AG10803 (cell line): Measurements from ENCODE around the gene CNFN.
A peak's percentile ranks its signal among the peaks of the same experiment; 100 is the strongest.

Source experiments
- DNase-seq: peaks from one replicate; pipeline ENCODE4 v3.0.0; 2010; ENCODE audit warnings: low read depth
- H3K4me3 ChIP-seq: 2 replicates; pipeline ENCODE4 v1.5.1; 2011; ENCODE audit warnings: mild to moderate bottlenecking, low read length, control low read depth
- TF ChIP-seq, protein P1 (sequence below): conservative IDR thresholded peaks from 2 replicates; pipeline ENCODE4 v1.5.1; 2011; ENCODE audit warnings: mild to moderate bottlenecking, low read length, control low read depth, inconsistent platforms

Gene CNFN

DNA sequence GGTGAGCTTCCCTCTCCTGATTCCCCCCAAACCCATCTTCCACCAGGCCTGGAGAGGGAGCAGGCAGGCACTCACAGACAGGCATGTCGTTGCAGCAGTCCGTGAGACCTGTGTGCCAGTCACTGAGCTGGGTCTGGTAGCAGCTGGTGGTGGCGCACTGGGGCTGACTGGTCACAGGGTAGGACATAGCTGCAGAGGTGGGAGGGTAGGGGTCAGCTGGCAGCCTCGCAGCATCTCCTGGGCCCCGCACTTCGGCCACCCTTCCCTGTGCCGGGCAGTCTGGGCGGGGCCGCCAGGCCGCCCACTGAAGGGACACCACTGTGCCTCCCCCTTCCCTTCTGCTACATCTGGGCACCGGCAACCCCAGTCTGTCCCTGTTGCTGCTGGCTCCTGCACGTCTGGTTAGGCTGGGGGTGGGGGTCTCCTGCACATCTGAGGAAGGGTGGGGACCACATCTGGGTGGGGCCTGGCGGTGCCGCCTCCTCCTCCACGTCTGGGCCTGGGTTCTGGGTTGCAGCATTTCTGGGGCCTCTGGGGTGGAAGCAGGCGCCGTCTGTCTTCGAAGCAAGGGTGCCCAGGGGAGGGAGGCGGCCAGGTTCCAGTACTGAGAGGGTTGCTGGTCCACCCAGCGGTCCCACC, 1.1 kb downstream of the CNFN start:
- no peak for DNase-seq

DNA sequence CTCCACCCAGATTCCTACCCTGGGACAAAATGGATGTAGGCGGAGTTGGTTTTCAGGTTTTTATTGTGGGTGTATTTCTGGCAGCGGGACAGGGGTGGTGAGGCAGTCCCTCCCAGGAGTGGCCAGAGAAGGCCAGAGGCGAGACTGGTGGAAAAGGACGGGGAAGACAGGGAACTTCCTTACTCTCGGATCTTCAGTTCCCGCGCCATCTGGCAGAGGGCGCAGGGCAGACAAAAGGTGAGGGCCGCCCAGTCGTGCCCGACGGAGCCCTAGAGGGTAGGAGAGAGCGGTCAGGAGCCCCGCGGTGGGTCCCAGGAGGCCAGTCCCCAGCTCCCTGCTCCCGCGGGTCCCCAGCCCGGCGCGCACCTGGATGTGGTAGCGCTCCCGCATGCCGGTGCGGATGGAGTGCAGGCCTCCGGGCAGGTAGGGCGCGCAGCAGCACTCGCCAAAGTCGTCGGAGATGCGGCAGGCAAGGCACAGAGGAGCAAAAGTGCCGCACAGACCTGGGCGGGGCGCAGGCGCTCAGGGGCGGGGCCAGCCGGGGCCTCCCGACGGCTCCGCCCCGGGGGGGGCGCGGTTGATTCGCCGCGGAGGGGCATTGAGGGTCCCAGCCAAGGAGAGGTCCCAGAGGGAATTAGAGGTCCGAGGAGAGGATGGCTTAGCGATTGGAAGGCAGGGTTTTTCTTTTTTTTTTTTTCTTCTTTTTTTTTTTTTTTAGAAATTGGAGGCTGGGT, 3.0 kb downstream of the CNFN start:
- peak; percentile 40 for DNase-seq
- H3K4me3 ChIP-seq = peak overlapping the region; percentile 47
- TF ChIP-seq, protein P1, sequence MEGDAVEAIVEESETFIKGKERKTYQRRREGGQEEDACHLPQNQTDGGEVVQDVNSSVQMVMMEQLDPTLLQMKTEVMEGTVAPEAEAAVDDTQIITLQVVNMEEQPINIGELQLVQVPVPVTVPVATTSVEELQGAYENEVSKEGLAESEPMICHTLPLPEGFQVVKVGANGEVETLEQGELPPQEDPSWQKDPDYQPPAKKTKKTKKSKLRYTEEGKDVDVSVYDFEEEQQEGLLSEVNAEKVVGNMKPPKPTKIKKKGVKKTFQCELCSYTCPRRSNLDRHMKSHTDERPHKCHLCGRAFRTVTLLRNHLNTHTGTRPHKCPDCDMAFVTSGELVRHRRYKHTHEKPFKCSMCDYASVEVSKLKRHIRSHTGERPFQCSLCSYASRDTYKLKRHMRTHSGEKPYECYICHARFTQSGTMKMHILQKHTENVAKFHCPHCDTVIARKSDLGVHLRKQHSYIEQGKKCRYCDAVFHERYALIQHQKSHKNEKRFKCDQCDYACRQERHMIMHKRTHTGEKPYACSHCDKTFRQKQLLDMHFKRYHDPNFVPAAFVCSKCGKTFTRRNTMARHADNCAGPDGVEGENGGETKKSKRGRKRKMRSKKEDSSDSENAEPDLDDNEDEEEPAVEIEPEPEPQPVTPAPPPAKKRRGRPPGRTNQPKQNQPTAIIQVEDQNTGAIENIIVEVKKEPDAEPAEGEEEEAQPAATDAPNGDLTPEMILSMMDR = peak; percentile 47

More for the DNA sequence above, 1.1 kb downstream of the CNFN start:
- TF ChIP-seq, protein P1 = no peak
- H3K4me3 ChIP-seq = no peak overlapping the region

DNA sequence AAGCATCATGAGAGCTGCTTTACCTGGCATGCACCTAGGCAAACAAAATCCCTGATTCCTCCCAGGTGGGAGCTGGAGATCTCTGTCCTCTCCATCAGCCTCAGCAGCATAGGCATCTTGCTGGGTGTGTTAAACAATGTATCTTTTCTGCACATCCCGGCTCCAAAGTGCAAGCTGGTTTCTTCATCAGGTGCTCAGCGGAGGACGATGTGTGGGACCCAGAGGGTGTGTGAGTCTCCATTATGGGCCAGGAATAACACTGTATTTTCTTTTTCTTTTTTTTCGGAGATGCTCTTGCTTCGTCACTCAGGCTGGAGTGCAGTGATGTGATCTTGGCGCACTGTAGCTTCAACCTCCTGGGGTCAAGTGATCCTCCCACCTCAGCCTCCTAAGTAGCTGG, 9.9 kb downstream of the CNFN start:
- TF ChIP-seq, protein P1 = no peak
- no peak for DNase-seq

DNA sequence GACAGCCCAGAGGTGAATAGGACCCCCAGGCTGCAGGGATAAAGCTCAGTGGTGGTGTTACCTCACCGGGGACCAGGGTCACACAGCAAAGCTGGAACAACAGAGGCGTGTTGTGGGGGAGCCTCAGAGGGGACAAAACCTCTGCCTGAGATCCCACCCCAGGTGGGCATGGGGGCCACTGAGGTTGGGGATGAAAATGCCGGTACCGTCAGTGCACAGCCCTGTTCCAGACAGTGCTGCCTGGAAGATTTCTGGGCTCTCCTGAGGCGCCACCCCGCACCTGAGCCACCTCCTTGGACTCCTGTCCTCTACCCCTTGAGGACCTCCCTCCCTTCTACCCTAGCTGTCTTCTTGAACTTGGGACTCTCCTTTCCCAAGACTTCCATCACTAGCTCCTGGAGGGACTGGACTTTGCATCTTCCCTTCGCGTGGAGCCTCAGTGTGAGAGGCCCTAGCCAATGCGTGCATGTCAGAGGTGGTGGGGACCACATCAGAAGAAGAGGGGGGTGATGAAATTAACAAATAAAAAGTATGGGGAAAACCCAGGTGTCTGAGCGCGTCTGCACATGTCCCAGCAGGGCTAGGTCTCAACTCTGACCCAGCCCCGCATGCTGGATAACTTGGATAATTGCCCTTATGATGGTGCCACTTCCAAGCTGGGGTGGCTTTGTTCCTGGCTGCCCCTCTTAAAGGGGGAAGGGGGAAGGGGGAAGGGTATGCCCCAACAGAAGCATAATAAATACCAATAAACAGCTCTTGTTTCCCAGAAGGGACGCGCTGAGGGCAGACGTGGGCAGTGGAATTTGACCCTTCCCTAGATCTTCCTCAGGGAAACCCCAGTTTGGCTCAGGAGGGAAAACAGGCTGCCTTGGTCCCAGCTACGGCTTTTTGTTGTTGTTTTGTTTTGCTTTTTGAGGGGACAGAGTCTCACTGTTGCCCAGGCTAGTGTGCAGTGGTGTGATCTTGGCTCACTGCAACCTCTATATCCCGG, 11.6 kb downstream of the CNFN start:
- TF ChIP-seq, protein P1 = no peak
- no peak for DNase-seq

More for the DNA sequence above, 9.9 kb downstream of the CNFN start:
- H3K4me3 ChIP-seq = no peak overlapping the region

DNA sequence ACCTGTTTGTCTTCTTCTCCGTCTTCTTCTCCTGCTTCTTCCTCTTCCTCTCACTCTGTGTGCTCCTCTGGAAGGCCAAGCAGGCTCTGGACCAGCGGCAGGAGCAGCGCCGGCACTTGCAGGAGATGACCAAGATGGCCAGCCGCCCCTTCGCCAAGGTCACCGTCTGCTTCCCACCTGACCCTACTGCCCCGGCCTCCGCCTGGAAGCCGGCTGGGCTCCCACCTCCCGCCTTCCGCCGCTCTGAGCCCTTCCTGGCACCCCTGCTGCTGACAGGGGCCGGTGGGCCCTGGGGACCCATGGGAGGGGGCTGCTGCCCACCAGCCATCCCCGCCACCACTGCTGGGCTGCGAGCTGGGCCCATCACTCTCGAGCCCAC, 13.9 kb downstream of the CNFN start:
- TF ChIP-seq, protein P1 = no peak
- DNase-seq = no peak
- no peak overlapping the region for H3K4me3 ChIP-seq

More for the DNA sequence above, 11.6 kb downstream of the CNFN start:
- H3K4me3 ChIP-seq = no peak overlapping the region

DNA sequence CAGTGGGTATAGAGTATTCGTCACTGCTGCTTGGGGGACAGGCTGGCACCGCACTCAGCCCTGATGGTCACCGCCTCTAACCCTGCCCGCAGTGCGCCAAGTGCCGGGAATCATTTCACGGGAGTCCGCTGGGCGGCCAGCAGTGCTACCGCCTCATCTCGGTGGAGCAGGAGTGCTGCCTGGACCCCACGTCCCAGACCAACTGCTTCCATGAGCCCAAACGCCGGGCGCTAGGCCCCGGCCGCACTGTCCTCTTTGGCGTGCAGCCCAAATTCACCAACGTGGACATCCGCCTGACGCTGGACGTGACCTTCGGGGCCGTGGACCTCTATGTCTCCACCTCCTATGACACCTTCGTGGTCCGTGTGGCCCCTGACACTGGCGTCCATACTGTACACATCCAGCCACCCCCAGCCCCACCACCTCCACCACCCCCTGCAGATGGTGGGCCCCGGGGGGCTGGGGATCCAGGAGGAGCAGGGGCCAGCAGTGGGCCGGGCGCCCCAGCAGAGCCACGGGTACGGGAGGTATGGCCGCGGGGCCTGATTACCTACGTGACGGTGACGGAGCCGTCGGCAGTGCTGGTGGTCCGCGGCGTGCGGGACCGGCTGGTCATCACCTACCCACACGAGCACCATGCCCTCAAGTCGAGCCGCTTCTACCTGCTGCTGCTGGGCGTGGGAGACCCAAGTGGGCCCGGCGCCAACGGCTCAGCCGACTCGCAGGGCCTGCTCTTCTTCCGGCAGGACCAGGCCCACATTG, 14.5 kb downstream of the CNFN start:
- TF ChIP-seq, protein P1 = no peak
- DNase-seq = no peak
- H3K4me3 ChIP-seq = no peak overlapping the region
